GM18507 (cell line): Measurements from ENCODE around the gene TP73.
"Not testable (repeated sequence)": the region's sequence is repeated elsewhere in the genome, so short reads cannot be mapped to it uniquely, and the experiment has no call there.

Experiments
- DNase-seq: peaks from one replicate; pipeline ENCODE4 v3.0.0; 2011; ENCODE audit warnings: low read depth; ENCODE audit not compliant: insufficient read length; ENCODE audit errors: extremely low spot score
- FAIRE-seq: peaks from 2 replicates; lab custom pipeline; 2011; peaks lifted over from hg19 to GRCh38; lab: Jason Lieb, UNC

TP73 gene

DNA sequence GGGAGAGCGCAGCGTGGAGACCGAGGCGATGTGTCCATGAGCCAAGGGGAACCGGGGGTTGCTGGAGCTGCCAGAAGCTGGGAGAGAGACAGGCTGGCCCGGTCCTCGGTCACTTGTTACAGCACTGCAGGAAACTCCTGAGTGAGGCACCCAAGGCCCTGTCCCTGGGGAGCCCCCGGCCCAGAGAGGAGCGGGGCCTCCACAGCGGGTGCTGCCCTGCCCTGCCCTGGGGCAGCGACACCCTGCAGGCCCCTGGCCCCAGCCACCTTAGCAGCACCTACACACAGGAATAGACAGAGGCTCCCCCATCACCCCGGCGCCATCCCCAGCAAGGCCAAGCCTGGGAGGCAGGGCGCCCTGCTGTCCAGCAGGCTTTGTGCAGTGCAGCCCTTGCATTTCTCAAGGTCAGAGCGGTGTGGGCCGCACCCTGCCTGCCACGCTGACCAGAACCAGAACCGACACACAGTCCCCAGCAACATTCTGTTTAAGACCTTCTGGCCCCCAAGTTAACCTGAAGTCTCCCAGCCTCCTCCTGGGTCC lies 34.4 kb upstream of the TP73 start:
- DNase-seq (no peak), FAIRE-seq (no peak)

- FAIRE-seq (no peak), DNase-seq (no peak)
Measured at GRCh38 chr1:3618531-3618880, 33.8 kb upstream of the TP73 start.

DNA sequence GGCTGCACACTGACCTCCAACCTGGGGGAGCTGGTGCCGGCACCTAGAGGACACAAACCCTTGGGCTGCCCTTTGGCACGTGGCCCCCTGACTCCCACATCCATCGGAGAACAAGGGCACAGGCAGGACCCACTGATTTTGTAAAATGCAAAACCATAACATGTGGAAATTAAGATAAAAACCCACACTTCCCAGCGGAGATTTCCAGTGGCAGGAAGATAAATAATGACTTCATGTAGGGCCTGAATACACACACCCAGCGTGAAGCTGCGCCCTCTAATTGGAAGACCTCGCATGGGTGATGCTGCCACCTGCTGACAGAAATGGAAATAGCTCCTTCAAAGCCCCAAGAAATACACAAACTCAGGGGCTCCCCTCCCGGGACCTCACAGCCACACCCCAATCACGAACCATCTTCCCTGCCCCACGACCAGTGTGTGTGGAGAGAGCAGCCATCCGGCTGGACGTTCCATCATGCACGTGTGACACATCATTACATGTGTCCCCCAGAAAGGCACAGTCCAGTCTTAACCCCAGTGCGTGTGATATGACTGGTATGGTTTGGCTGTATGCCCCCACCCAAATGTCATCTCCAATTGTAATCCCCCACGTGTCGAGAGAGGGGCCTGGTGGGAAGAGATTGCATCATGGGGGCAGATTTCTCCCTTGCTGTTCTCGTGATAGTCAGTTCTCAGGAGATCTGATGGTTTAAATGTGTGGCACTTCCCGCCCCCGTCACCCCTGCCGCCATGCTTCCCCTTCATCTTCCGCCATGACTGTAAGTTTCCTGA lies 33.2 kb upstream of the TP73 start:
- peak; percentile 62 for DNase-seq
- peak; percentile 82 for FAIRE-seq

- DNase-seq (no peak), FAIRE-seq (no peak)
Measured at GRCh38 chr1:3620708-3621107, 31.6 kb upstream of the TP73 start.

GRCh38 chr1:3621151-3621671 lies 31.1 kb upstream of the TP73 start:
- FAIRE-seq: peak; percentile 46
- not testable (repeated sequence) for DNase-seq

- not testable (repeated sequence) for FAIRE-seq, DNase-seq
Measured at GRCh38 chr1:3622102-3622501, 30.2 kb upstream of the TP73 start.

DNA sequence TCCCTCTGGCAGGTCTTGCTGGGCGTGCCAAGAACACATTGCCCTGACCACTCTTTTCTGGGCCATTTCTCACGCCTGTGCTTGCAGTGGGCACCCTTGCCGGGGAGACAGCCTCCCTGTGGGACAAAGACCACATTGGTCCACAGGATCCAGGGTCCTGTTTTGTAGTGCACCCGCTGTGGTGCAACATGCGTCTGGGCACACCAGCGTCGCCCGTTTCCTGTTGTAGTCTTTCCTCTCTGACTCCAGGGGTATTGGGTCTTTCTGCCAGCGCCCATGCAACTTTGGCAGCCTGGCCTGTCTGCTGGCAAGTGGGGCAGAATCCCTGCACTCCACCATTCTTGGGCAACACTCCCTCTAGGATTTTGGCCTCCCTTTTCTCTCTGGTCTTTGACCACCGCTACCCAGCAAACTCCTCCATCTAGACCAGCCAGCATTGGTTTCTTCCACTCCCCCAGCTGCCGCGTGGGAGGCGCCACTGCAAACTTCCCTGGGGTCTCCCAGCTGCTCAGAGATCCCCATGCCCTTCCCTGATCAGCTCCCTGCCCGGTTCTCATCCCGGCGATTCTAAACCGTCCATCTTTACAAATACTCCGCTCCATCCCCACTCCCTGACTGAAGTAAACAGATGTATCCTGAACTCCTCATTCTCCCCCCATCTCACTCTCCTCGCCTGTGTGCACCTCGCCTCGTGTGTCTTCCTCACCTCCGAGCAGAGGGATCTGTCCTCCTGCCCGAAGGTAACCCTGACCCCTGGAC lies 28.7 kb upstream of the TP73 start:
- FAIRE-seq: no peak
- no peak for DNase-seq

- peak; percentile 100 for DNase-seq
- FAIRE-seq: peak; percentile 96
Measured at GRCh38 chr1:3624200-3625136, 27.8 kb upstream of the TP73 start, which contains the start of gene TPRG1L. Gene TPRG1L (plus strand): TSS chr1:3625015. CDS start chr1:3625073, 58 bp downstream.

- FAIRE-seq: no peak
Measured at GRCh38 chr1:3625151-3625907, 27.0 kb upstream of the TP73 start.

DNA sequence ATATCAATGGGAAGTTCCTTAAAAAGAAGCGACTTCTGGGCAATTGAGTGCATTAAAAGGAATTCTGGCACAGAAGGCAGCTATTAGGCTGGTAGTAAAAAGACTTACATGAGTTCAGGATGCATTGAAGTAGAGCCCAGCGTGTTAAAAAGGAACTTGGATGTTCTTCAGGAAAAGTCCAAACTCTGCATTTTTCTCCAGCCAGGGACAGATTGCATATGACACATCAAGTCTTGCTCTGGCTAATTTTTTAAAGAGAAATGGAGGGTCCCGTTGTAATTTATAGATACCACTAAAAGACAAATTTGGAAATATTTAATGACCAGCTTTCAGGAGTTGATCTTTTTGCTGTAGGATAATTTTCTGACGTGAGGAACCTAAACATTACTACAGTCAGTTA lies 26.3 kb upstream of the TP73 start:
- no peak for FAIRE-seq
- no peak for DNase-seq

More at GRCh38 chr1:3625151-3625907, 27.0 kb upstream of the TP73 start:
- no peak for DNase-seq

GRCh38 chr1:3627515-3628253 lies 24.6 kb upstream of the TP73 start:
- no peak for FAIRE-seq
- no peak for DNase-seq

- DNase-seq: no peak
- FAIRE-seq: no peak
Measured at GRCh38 chr1:3628445-3628844, 23.9 kb upstream of the TP73 start.

DNA sequence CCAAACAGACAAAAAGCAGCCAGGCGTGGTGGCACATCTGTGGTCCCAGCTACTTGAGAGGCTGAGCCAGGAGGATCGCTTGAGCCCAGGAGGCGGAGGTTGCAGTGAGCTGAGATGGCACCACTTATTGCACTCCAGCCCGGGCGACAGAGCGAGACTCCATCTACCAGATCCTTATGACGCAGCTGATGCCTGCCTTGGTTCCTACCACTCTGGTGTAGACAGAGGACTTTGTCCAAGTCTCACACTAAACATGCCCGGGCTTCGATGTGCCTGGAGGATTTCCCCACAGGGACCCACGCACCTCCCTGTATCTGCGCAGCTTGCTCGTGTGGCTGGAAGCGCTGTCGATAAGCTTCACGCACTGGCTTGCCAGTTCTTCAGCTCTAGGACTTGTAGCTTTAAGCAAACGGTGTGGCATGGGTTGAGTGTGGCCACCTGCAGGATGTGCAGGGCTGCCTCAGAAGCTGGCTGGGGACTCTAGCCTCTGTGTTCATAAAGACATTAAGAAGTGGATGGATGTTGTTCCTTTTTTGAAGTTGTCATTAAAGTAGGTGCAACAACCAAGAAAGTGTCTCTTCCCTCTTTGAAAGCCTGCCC lies 22.7 kb upstream of the TP73 start:
- DNase-seq (no peak), FAIRE-seq (no peak)

GRCh38 chr1:3630161-3630611 lies 22.1 kb upstream of the TP73 start:
- DNase-seq: no peak
- FAIRE-seq: peak; percentile 12

GRCh38 chr1:3630914-3631313 lies 21.4 kb upstream of the TP73 start:
- DNase-seq (no peak), FAIRE-seq (no peak)

GRCh38 chr1:3631320-3632260 lies 20.7 kb upstream of the TP73 start:
- no peak for DNase-seq
- FAIRE-seq: no peak
